Gastroesophageal sphincter (tissue), 4 donors: ENCODE results near the gene CALU. TPM values are rescaled to one million over a fixed set of nuclear protein-coding genes. Genes with fewer than 3 reads are reported as not detected.

Experiments used
- ATAC-seq: fragments of 150-250 bp; one replicate; pipeline ENCODE4 v1.9.1; 2016; ENCODE audit warnings: mild to moderate bottlenecking, moderate library complexity
- H3K27ac ChIP-seq, 4 donors: fragments of 200-600 bp; sonication (generic) in 3 of 4; 1 replicate in 3 of 4; 2 replicates in 1 of 4; pipeline ENCODE4 v1.5.1; 2016 to 2019
- H3K27me3 ChIP-seq: fragments of 200-600 bp; sonication (generic); one replicate; pipeline ENCODE4 v1.5.1; 2019
- H3K36me3 ChIP-seq, 2 donors: fragments of 200-600 bp; sonication (generic); one replicate each; pipeline ENCODE4 v1.5.1; 2019; ENCODE audit warnings: control low read depth in 1 of 2
- H3K4me1 ChIP-seq, 3 donors: fragments of 200-600 bp; sonication (generic); 1 replicate in 2 of 3; 2 replicates in 1 of 3; pipeline ENCODE4 v1.5.1; 2016 to 2019; ENCODE audit warnings: control low read depth in 2 of 3
- H3K4me3 ChIP-seq, 2 donors: fragments of 200-600 bp; sonication (generic); one replicate each; pipeline ENCODE4 v1.5.1; 2019; ENCODE audit warnings: mild to moderate bottlenecking in 1 of 2, moderate library complexity in 1 of 2
- H3K9me3 ChIP-seq, 3 donors: fragments of 200-600 bp; sonication (generic); one replicate each; pipeline ENCODE4 v1.5.1; 2017 to 2019; ENCODE audit warnings: control low read depth in 2 of 3
- CTCF ChIP-seq, 4 experiments: fragments of 200-600 bp in 2 of 4; fragments of 450-650 bp in 2 of 4; sonication (generic) in 1 of 4; IDR thresholded peaks; one replicate each; pipeline ENCODE4 v1.5.1; 2017 to 2019; ENCODE audit warnings: antibody characterized with exemption in 4 of 4, mild to moderate bottlenecking in 2 of 4, moderate library complexity in 2 of 4
- EP300 ChIP-seq: sonication (generic); formaldehyde crosslinking; IDR thresholded peaks from one replicate; pipeline ENCODE4 v1.6.1; 2017; ENCODE audit warnings: antibody characterized with exemption, mild to moderate bottlenecking
- POLR2A ChIP-seq, 2 donors: fragments of 450-650 bp; IDR thresholded peaks; one replicate each; pipeline ENCODE4 v1.6.1; 2017; ENCODE audit warnings: antibody characterized with exemption in 2 of 2, mild to moderate bottlenecking in 2 of 2, moderate library complexity in 1 of 2
- POLR2AphosphoS5 ChIP-seq: sonication (generic); formaldehyde crosslinking; IDR thresholded peaks from one replicate; pipeline ENCODE4 v1.6.1; 2017; ENCODE audit warnings: antibody characterized with exemption
- WGBS, 2 donors: methylation state at CpG; one replicate each; pipeline ENCODE4 v1.1.5; 2018; ENCODE audit warnings: low coverage in 1 of 2; 5-methylcytosine and 5-hydroxymethylcytosine counted together
- total RNA-seq, 4 donors: library from RNA; depleted of rRNA; stranded (reverse); fragments of >200 nt; gene quantifications; one replicate each; pipeline ENCODE4 v1.1.0, GENCODE V29; 2016

Gene CALU
- total RNA-seq, 4 donors from 2014 or later, result 146 to 274 (median 235) TPM

GRCh38 chr7:128794020-128794419 is 54.9 kb downstream of the CALU start:
- no CpG with 5 or more reads among the region's 3 CpGs for WGBS, 2 donors
- Histone ChIP-seq H3K27ac (no peak overlapping the region), H3K9me3 (no peaks in the 10 kb centered on the region), H3K4me3 (no peak overlapping the region), H3K36me3 (peaks cover 0 to 8% of the 10 kb centered on the region in 2 donors), H3K4me1 (peaks cover 0 to 37% (median 17%) of the 10 kb centered on the region in 3 donors), H3K27me3 (no peaks in the 10 kb centered on the region)
- ATAC-seq, result no peak
- TF ChIP-seq CTCF (IDR thresholded peaks at IDR 0.05), result no peak
- no peak for TF ChIP-seq POLR2AphosphoS5
- no peak for TF ChIP-seq POLR2A (IDR thresholded peaks at IDR 0.05)
- TF ChIP-seq EP300, result no peak

- ATAC-seq, result no peak
- Histone ChIP-seq H3K4me1 (peaks cover 0 to 37% (median 17%) of the 10 kb centered on the region in 3 donors), H3K36me3 (peaks cover 0 to 8% of the 10 kb centered on the region in 2 donors), H3K27ac (no peak overlapping the region), H3K4me3 (no peak overlapping the region), H3K9me3 (no peaks in the 10 kb centered on the region), H3K27me3 (no peaks in the 10 kb centered on the region)
- WGBS, 2 donors, result 86% methylated on average over 4 of the region's 8 CpGs; no CpG with 5 or more reads in 1 of the 2 donors
- TF ChIP-seq CTCF (IDR thresholded peaks at IDR 0.05), result no peak
- TF ChIP-seq POLR2AphosphoS5, result no peak
- no peak for TF ChIP-seq EP300
- TF ChIP-seq POLR2A (IDR thresholded peaks at IDR 0.05), result no peak
Observed at GRCh38 chr7:128794436-128794835, 55.3 kb downstream of the CALU start.

GRCh38 chr7:128795129-128795528 is 56.0 kb downstream of the CALU start:
- Histone ChIP-seq H3K27me3 (no peaks in the 10 kb centered on the region), H3K4me3 (no peak overlapping the region), H3K27ac (no peak overlapping the region), H3K9me3 (no peaks in the 10 kb centered on the region), H3K4me1 (peaks cover 0 to 35% (median 17%) of the 10 kb centered on the region in 3 donors), H3K36me3 (peaks cover 0 to 8% of the 10 kb centered on the region in 2 donors)
- WGBS, 2 donors, result 95 to 100% methylated on average over 1 to 3 of the region's 4 CpGs
- no peak for ATAC-seq
- TF ChIP-seq POLR2AphosphoS5 (no peak), EP300 (no peak), CTCF (IDR thresholded peaks at IDR 0.05) (no peak), POLR2A (IDR thresholded peaks at IDR 0.05) (no peak)

DNA sequence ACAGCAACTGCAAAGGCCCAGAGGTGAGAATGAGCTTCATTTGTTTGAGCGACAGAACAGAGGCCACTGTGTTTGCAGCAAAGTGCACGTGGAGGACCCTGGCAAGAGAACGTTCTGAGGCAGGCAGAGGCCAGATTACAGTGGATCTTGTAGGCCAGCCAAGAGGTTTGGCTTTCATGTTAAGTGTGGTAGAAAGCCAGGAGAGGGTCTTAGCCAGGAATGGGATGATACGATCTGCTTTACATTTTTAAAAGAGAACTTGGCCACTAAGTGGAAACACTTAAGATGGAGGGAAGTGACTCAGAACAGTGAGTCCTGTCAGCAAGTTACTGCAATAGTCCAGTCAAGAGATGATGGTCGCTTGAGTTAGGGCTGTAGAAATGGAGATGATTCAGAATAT is 57.2 kb downstream of the CALU start:
- no peaks in the 10 kb centered on the region for H3K9me3 ChIP-seq
- H3K27me3 ChIP-seq, result no peaks in the 10 kb centered on the region
- peaks cover 0 to 17% of the 10 kb centered on the region in 2 donors for H3K36me3 ChIP-seq
- H3K4me3 ChIP-seq, result no peak overlapping the region
- TF ChIP-seq POLR2AphosphoS5, result no peak
- TF ChIP-seq EP300, result no peak
- no peak for TF ChIP-seq CTCF (IDR thresholded peaks at IDR 0.05)
- TF ChIP-seq POLR2A (IDR thresholded peaks at IDR 0.05), result no peak
- peaks cover 0 to 25% (median 14%) of the 10 kb centered on the region in 3 donors for H3K4me1 ChIP-seq
- 31 to 54% methylated on average over 4 of the region's 5 CpGs for WGBS, 2 donors
- no peak overlapping the region for H3K27ac ChIP-seq
- ATAC-seq, result no peak

GRCh38 chr7:128799451-128799850 is 60.3 kb downstream of the CALU start:
- TF ChIP-seq EP300, result no peak
- TF ChIP-seq CTCF (IDR thresholded peaks at IDR 0.05), result no peak
- TF ChIP-seq POLR2A (IDR thresholded peaks at IDR 0.05), result no peak
- no peak for TF ChIP-seq POLR2AphosphoS5
- Histone ChIP-seq H3K36me3 (peaks cover 0 to 32% of the 10 kb centered on the region in 2 donors), H3K9me3 (no peaks in the 10 kb centered on the region), H3K27ac (no peak overlapping the region), H3K4me3 (no peak overlapping the region), H3K27me3 (no peaks in the 10 kb centered on the region), H3K4me1 (no peaks in the 10 kb centered on the region)
- WGBS, 2 donors, result 76% methylated on average over 2 of the region's 2 CpGs
- ATAC-seq, result no peak
